GM10266 (cell line): ENCODE data around the gene HYAL4.

Source experiments
- DNase-seq: peaks from one replicate; pipeline ENCODE4 v3.0.0; 2012; ENCODE audit errors: extremely low spot score
- TF ChIP-seq, protein P1 (sequence below): IDR thresholded peaks from 2 replicates; pipeline ENCODE4 v1.5.1; 2012; ENCODE audit warnings: mild to moderate bottlenecking, low read depth; ENCODE audit not compliant: control insufficient read depth, insufficient read depth; ENCODE audit errors: missing control alignments

Gene HYAL4

DNA sequence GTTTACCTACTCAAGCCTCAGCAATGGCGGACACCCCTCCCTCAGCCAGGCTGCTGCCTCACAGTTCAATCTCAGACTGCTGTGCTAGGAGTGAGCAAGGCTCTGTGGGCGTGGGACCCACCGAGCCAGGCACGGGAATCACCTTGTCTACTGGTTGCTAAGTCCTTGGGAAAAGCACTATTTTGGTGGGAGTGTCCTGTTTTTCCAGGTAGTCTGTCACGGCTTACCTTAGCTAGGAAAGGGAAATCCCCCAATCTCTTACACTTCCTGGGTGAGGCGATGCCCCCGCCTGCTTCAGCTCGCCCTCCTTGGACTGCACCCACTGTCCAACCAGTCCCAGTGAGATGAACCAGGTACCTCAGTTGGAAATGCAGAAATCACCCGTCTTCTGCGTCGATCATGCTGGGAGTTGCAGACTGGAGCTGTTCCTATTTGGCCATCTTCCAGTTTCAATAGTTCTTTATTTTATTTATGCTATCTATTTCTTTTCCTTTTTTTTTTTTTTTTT lies at the start of gene HYAL4:
TSS of gene HYAL4 (plus strand) at position 458 of the 508 bp plus-strand sequence. CDS start 23,105 bp downstream, outside the sequence.
- TF ChIP-seq, protein P1, sequence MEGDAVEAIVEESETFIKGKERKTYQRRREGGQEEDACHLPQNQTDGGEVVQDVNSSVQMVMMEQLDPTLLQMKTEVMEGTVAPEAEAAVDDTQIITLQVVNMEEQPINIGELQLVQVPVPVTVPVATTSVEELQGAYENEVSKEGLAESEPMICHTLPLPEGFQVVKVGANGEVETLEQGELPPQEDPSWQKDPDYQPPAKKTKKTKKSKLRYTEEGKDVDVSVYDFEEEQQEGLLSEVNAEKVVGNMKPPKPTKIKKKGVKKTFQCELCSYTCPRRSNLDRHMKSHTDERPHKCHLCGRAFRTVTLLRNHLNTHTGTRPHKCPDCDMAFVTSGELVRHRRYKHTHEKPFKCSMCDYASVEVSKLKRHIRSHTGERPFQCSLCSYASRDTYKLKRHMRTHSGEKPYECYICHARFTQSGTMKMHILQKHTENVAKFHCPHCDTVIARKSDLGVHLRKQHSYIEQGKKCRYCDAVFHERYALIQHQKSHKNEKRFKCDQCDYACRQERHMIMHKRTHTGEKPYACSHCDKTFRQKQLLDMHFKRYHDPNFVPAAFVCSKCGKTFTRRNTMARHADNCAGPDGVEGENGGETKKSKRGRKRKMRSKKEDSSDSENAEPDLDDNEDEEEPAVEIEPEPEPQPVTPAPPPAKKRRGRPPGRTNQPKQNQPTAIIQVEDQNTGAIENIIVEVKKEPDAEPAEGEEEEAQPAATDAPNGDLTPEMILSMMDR: no peak
- no peak for DNase-seq

DNA sequence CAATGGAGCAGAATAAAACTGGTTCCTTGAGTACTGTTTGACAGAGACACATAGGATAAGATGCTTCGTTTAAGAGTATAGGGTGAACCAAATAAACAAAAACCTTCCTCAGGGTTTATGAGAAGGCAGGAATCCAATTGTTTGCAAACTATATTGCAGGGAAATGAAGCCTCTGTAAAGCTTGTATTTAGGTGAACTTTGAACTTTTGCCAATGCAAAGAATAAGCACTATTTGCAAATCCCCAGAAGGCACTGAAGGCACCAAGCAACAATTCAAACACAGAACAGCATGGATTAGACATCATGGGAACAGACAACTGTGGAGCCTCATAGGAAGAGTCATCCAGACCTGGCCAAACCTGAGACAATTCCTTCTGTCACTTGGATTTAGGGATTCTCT lies 49.1 kb upstream of the HYAL4 start:
- TF ChIP-seq, protein P1: no peak
- no peak for DNase-seq

DNA sequence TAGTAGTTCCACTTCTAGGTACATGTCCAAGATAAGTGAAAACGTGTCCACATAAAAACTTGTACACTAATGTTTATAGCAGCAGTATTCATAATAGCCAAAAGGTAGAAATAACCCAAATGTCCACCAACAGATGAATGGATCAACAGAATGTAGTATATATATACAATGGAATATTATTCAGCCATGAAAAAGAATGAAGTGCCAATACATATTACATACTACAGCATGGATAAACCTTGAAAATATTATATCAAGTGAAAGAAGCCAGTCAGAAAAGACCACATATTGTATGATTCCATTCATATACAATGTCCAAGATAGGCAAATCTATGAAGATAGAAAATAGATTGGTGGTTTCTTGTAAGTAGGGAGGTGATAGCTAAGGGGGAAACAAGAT lies 48.4 kb upstream of the HYAL4 start:
- TF ChIP-seq, protein P1: no peak
- no peak for DNase-seq

- no peak for DNase-seq
- TF ChIP-seq, protein P1: peak; percentile 36
Measured at GRCh38 chr7:123797673-123798531, 47.1 kb upstream of the HYAL4 start.

GRCh38 chr7:123798532-123799188 lies 46.3 kb upstream of the HYAL4 start:
- no peak for DNase-seq
- TF ChIP-seq, protein P1: no peak

DNA sequence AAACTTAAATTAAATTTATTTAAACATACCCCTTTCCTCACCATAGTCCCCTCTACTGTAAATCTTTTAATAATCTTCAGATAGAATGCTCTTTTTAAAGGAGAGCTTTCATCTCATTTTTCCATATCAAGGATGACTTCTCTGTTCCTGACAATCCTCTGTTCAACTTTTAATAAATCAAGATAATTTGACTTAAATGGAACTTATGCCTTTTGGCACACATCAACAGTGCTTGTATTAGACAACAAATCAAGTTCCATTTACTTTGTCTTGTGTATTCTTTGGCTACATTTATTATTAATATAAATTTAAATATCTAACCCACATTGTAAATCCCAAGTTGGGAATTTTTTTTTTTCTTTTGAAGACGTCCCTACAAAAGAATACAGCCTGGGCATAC lies 42.7 kb upstream of the HYAL4 start:
- TF ChIP-seq, protein P1: no peak
- DNase-seq: no peak

DNA sequence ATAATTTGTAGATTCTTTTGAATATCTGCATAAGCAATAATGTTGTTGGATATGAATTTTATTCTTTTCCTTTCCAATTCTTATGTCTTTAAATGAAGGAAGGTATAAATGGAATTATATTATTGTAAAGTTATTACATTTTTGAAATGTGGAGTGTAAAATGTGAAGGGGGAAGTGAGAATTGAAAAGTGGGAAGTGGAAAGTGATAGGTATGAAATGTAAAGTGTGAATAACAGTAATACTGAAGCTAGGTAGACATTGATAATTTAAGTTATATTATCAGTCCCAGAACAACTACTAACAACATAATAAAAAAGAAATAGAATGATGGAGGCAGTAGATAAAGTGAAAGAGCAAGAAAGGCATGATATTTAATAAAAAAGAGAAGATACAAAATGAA lies 39.7 kb upstream of the HYAL4 start:
- TF ChIP-seq, protein P1: no peak
- DNase-seq: no peak
